ENCODE data around the gene CDR2.

The CDR2 gene

GRCh38 chr16:22348291-22348690 lies 26.1 kb downstream of the CDR2 start:
- no peak for DNase-seq

GRCh38 chr16:22347100-22347820 lies 27.2 kb downstream of the CDR2 start:
- DNase-seq: no peak

- no peak for DNase-seq
Observed at GRCh38 chr16:22346483-22346882, 27.9 kb downstream of the CDR2 start.

- no peak for DNase-seq
Observed at GRCh38 chr16:22342082-22342481, 32.3 kb downstream of the CDR2 start.

DNA sequence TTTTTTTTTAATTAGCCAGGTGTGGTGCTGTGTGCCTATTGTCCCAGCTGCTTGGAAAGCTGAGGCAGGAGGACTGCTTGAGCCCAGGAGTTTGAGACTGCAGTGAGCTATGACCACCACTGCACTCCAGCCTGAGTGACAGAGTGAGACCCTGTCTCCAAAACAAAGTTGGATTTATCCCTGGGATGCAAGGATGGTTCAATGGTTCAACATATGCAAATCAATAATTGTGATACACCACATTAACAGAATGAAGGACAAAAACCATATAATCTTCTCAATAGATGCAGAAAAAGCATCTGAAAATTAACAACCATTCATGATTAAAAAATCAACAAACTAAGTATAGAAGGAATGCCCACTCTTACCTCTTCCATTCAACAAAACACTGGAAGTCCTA lies 33.5 kb downstream of the CDR2 start:
- no peak for DNase-seq

- no peak for DNase-seq
Observed at GRCh38 chr16:22337849-22338635, 36.4 kb downstream of the CDR2 start.

DNA sequence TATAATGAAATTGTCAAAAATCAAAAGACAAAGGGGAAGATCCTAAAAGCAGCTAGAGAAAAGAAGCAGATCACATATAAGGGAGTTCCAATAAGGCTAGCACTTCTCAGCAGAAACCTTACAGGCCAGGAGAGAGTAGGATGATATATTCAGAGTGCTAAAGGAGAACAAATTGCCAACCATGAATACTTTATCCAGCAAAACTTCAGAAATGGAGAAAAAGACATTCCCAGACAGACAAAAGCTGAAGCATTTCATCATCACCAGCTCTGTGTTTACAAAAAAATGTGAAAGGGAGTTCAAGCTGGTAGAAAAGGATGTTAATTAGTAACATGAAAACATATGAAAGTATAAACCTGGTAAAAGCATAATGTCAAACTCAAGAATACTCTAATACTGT lies 37.4 kb downstream of the CDR2 start:
- DNase-seq: no peak

- DNase-seq: no peak
Observed at GRCh38 chr16:22336581-22336980, 37.8 kb downstream of the CDR2 start.

DNA sequence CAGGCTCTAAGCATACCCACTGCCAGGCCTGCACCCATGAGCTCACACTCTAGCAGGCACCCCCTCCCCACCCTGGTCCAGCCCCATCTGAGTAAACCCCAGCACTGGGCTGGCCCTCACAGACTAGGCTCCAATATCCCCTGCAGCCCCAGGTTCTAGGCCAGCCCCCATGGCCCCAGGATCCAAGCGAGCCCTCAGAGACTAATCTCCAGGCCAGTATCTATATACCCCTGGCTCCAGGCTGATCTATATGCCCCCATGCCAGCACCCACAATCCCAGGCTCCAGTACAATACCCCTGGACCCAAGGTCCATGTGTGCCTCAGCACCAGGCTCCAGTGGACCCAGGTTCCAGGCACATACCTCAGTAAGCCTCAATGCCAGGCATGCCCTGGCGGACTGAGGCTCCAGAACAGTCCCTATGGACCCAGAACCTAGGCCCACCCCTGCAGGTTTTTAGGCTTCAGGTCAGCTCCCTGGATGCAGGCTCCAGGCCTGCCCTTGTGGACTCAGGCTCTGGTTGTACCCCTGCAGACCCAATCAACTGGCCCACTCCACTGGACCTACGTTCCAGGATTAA lies 38.7 kb downstream of the CDR2 start:
- DNase-seq: no peak

GRCh38 chr16:22333457-22333994 lies 40.9 kb downstream of the CDR2 start:
- no peak for DNase-seq

DNA sequence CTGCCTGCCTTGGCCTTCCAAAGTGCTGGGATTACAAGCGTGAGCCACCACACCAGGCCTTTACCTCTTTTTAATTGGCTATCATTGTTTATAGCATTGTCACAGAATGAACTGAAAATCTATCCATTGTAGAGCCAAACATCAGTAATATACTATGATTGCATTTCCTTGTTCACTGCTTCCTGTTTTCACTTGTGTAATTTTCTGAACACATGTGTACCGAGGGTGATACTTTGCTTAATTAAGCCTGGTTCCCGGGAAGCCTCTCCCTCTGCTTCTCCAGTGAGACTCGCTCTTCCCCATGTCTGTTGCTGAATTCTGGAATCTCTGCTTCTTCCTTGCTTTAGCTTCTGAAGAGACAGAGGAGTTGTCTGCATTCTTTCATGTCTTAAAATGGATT lies 44.1 kb downstream of the CDR2 start:
- DNase-seq: no peak

DNA sequence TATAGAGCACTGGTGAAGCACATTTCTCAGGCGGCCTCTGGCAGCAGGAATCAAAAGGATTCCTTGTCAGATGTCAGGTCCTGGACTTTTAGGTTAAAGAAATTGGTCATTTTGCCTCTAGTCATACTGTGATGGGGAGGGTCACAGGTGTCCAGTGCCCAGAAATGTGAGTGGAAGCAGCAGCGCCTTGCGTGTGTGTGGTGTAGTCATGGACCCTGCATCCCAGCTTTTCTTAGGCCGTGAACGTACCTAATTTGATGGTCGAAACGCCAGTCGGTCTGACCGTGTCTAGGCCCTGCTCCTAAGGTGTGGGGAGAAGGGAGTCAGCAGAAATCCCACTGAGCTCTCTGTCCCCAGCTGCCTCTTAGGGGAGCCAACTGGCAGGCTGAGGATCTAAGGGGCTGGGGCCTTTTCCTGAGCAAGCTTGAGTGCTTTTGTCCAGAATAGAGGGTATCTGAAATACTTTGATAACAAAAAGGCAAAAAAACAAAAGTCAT lies 45.2 kb downstream of the CDR2 start:
- no peak for DNase-seq

DNA sequence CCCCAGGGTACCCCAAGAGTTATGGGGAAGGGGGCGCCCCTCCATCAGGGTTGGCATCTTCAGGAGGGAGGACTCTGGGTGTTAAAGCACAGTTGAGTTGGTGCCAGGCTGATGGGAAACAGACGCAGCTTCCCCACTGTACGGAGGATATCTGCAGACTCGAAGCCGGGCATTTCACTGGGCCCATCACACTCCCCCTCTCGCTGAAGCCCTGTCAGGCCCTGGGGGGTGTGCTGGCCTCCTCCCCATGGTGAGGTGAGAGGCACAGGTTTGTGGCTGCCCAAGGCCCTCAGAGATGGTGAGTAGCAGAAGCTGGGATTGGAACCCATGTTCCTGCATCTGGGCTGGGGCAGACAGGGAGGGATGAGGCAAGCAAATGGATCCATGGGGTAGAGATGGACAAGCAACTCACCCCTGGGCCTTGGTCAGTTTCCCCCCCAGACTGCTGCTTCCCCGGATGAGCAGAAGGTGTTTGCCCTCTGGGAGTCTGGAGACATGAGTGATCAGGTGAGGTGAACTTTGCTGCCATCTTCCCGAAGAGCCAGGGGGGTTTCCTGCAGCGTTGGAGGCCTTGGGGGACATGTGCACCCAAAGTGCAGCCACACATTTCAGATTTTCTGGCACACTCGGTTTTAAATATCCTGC lies 46.2 kb downstream of the CDR2 start:
- DNase-seq: no peak

GRCh38 chr16:22327446-22327775 lies 47.0 kb downstream of the CDR2 start:
- no peak for DNase-seq

DNA sequence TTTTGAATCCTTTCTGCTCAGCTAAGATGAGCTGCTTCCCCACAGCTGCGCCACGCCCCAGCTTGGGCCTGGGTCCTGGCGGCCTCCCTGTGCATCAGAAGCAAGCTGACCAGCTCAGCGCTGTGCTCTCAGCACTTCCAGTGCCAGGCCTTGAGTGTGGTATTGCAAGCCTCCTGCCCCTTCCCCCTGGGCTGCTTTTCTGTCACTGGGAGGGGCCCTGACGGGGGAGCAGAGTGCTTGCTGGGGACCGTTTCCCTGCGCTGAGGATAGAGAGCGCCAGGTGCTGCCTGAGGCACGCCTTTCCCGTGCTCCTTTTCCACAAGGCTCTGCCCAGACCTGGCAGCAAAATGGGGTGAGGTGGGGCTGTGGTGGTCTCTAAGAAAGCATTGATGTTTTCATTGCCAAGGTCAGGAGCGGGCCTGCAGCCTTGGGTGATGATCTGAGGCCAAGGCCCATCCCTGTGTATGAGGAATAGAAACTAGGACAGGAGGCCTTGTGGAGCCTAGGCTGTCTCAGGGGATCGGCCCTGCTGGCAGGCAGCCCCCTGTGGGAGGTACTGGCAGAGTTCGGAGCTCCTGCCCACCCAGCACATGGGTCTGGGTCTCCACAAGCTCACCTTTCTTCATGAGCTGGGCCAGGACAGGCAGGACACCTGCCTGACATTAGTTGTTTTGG lies 47.5 kb downstream of the CDR2 start:
- DNase-seq: no peak

- no peak for DNase-seq
Observed at GRCh38 chr16:22326369-22326652, 48.1 kb downstream of the CDR2 start.

GRCh38 chr16:22325598-22326368 lies 48.6 kb downstream of the CDR2 start:
- DNase-seq: no peak

GRCh38 chr16:22324787-22325597 lies 49.4 kb downstream of the CDR2 start:
- DNase-seq: no peak

DNA sequence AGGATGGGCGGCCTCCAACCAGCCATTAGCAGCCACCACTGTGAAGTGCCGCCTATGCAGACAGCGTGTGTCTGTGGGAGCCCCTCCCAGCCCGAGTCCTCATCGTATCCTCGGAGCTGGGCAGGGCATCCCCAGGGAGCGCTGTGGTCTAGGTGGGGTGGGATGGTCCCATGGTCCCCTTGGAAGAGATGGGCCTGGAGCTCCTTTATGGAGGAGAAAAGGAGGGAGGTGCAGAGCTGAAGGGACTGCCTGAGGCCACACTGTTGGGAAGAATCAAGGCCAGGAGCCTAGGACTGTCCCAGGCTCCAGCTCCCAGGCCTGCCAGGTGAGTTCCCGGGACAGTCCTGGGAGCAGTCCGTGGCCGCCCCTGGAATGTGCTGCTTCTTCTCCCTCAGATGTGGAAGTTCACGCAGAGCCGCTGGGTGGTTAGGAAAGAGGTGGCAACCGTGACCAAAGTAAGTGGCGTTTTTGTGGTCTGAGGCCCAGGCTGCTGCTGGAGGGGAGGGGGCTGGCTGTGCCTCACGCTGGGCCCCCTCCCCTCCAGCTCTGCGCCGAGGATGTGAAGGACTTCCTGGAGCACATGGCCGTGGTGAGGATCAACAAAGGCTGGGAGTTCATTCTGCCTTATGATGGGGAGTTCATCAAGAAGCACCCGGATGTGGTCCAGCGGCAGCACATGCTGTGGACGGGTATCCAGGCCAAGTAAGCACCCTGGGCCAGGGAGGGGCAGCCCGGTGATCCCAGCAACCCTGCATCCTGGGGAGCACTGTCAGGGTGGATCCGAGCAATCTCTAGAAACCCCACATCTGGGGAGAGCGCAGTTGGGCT lies 50.2 kb downstream of the CDR2 start:
- DNase-seq: no peak
